Measurements from ENCODE around the gene ITSN2.

The ITSN2 gene

GRCh38 chr2:24269265-24269664, 91.1 kb downstream of the ITSN2 start:
- no peak for DNase-seq (ENCODE audit: low read depth in 2 of 2)

GRCh38 chr2:24265212-24265611, 95.1 kb downstream of the ITSN2 start:
- DNase-seq (ENCODE audit: low read depth in 2 of 2), result no peak

- DNase-seq (ENCODE audit: low read depth in 2 of 2), result peak; percentile 42 to 48
These were observed 97.8 kb downstream of the ITSN2 start for GRCh38 chr2:24262421-24262970.

- DNase-seq (ENCODE audit: low read depth in 2 of 2), result no peak
These were observed 98.9 kb downstream of the ITSN2 start for GRCh38 chr2:24261441-24261840.

- no peak for DNase-seq (ENCODE audit: low read depth in 2 of 2)
These were observed 101.0 kb downstream of the ITSN2 start for GRCh38 chr2:24259316-24259715.

- DNase-seq (ENCODE audit: low read depth in 2 of 2), result no peak
These were observed 101.6 kb downstream of the ITSN2 start for GRCh38 chr2:24258718-24259117.

GRCh38 chr2:24253303-24253919, 106.9 kb downstream of the ITSN2 start:
- DNase-seq (ENCODE audit: low read depth in 2 of 2), result no peak

GRCh38 chr2:24247592-24247991, 112.7 kb downstream of the ITSN2 start:
- no peak for DNase-seq (ENCODE audit: low read depth in 2 of 2)

GRCh38 chr2:24247164-24247563, 113.2 kb downstream of the ITSN2 start:
- no peak for DNase-seq (ENCODE audit: low read depth in 2 of 2)

GRCh38 chr2:24245986-24246776, 114.2 kb downstream of the ITSN2 start:
- no peak for DNase-seq (ENCODE audit: low read depth in 2 of 2)

- no peak for DNase-seq (ENCODE audit: low read depth in 2 of 2)
These were observed 118.8 kb downstream of the ITSN2 start for GRCh38 chr2:24241528-24241927.

GRCh38 chr2:24239553-24239952, 120.8 kb downstream of the ITSN2 start:
- DNase-seq (ENCODE audit: low read depth in 2 of 2), result no peak

- DNase-seq (ENCODE audit: low read depth in 2 of 2), result no peak
These were observed 122.2 kb downstream of the ITSN2 start for GRCh38 chr2:24238158-24238557.

GRCh38 chr2:24237313-24237712, 123.0 kb downstream of the ITSN2 start:
- DNase-seq (ENCODE audit: low read depth in 2 of 2), result no peak

- DNase-seq (ENCODE audit: low read depth in 2 of 2), result no peak
These were observed 127.0 kb downstream of the ITSN2 start for GRCh38 chr2:24233321-24233720.

- peak in 1 of 2 experiments; percentile 11 for DNase-seq (ENCODE audit: low read depth in 2 of 2)
These were observed 128.9 kb downstream of the ITSN2 start for GRCh38 chr2:24231461-24231881.

- DNase-seq (ENCODE audit: low read depth in 2 of 2), result no peak
These were observed 131.9 kb downstream of the ITSN2 start for GRCh38 chr2:24228470-24228869.

- no peak for DNase-seq (ENCODE audit: low read depth in 2 of 2)
These were observed 134.7 kb downstream of the ITSN2 start for GRCh38 chr2:24225499-24226242.

- DNase-seq (ENCODE audit: low read depth in 2 of 2), result no peak
These were observed 137.4 kb downstream of the ITSN2 start for GRCh38 chr2:24222946-24223345.

GRCh38 chr2:24221343-24222050, 138.8 kb downstream of the ITSN2 start:
- no peak for DNase-seq (ENCODE audit: low read depth in 2 of 2)

- no peak for DNase-seq (ENCODE audit: low read depth in 2 of 2)
These were observed 139.6 kb downstream of the ITSN2 start for GRCh38 chr2:24220554-24221291.
